Caco-2 (cell line): ENCODE results near the gene GNS. TPM values are rescaled to one million over a fixed set of nuclear protein-coding genes. Genes with fewer than 3 reads are reported as not detected.

Source experiments
- BruUV-seq: library from RNA; stranded (reverse); fragments of 400-500 nt; replicated peaks from 2 replicates; lab custom pipeline; 2021; lab: Mats Ljungman, UMichigan
- CTCF ChIA-PET: fragments of 300-600 bp; sonication (Branson Sonifier 250); formaldehyde crosslinking; loops from one replicate; lab custom pipeline; 2022; ENCODE audit warnings: antibody characterized with exemption; lab: Charles Lee
- POLR2A ChIA-PET: fragments of 300-600 bp; sonication (Branson Sonifier 250); formaldehyde crosslinking; loops from one replicate; lab custom pipeline; 2022; ENCODE audit warnings: antibody characterized with exemption; lab: Charles Lee
- DNase-seq, 2 experiments: peaks; one replicate each; pipeline versions ENCODE4 v3.0.0 to v3.0.0-alpha.2; 2020 to 2022
- H3K27me3 ChIP-seq: replicated peaks from 2 replicates; pipeline ENCODE4 v1.6.0; 2011; ENCODE audit warnings: low read length; ENCODE audit not compliant: control insufficient read depth, insufficient read depth
- H3K36me3 ChIP-seq: 2 replicates; pipeline ENCODE4 v1.5.1; 2011; ENCODE audit warnings: low read length; ENCODE audit not compliant: control insufficient read depth, insufficient read depth
- H3K4me1 ChIP-seq: fragments of 250-450 bp; sonication (Bioruptor Pico); 2 replicates; pipeline ENCODE4 v1.5.1; 2020; ENCODE audit warnings: mild to moderate bottlenecking
- H3K4me3 ChIP-seq: 2 replicates; pipeline ENCODE4 v1.5.1; 2011; ENCODE audit warnings: low read depth, mild to moderate bottlenecking, control low read depth, low read length
- H3K9me3 ChIP-seq: fragments of 250-450 bp; sonication (Bioruptor Pico); 2 replicates; pipeline ENCODE4 v1.5.1; 2020; ENCODE audit warnings: mild to moderate bottlenecking, moderate library complexity
- H3K27ac Mint-ChIP-seq: one replicate; pipeline ENCODE4 v1.8.0; 2022; ENCODE audit warnings: mixed read lengths; ENCODE audit not compliant: unreplicated experiment
- H3K27me3 Mint-ChIP-seq: one replicate; pipeline ENCODE4 v1.8.0; 2022; ENCODE audit warnings: mixed read lengths; ENCODE audit not compliant: insufficient read depth, unreplicated experiment
- H3K36me3 Mint-ChIP-seq: one replicate; pipeline ENCODE4 v1.8.0; 2022; ENCODE audit warnings: mild to moderate bottlenecking, mixed read lengths; ENCODE audit not compliant: insufficient read depth, unreplicated experiment
- H3K4me1 Mint-ChIP-seq: one replicate; pipeline ENCODE4 v1.8.0; 2022; ENCODE audit warnings: low read depth, mixed read lengths; ENCODE audit not compliant: unreplicated experiment
- H3K4me3 Mint-ChIP-seq: one replicate; pipeline ENCODE4 v1.8.0; 2022; ENCODE audit warnings: mild to moderate bottlenecking, moderate library complexity, mixed read lengths; ENCODE audit not compliant: unreplicated experiment
- H3K9me3 Mint-ChIP-seq: one replicate; pipeline ENCODE4 v1.8.0; 2022; ENCODE audit warnings: mixed read lengths; ENCODE audit not compliant: unreplicated experiment
- CTCF ChIP-seq, 2 experiments: fragments of 200-600 bp in 1 of 2; IDR thresholded peaks; 1 replicate in 1 of 2; 2 replicates in 1 of 2; pipeline versions ENCODE4 v1.5.1 to v1.8.0; 2011 to 2022; ENCODE audit warnings: antibody characterized with exemption in 1 of 2, control low read depth in 1 of 2, inconsistent platforms in 1 of 2, low read depth in 1 of 2, low read length in 1 of 2, mild to moderate bottlenecking in 1 of 2, moderate library complexity in 1 of 2; ENCODE audit not compliant: insufficient read depth in 1 of 2, severe bottlenecking in 1 of 2, unreplicated experiment in 1 of 2
- intact Hi-C: fragments of 100-400 bp; cut with micrococcal nuclease; formaldehyde crosslinking; loops from one replicate; pipeline ENCODE4 v1.10.0; 2022; ENCODE audit not compliant: unreplicated experiment
- total RNA-seq: library from RNA; stranded (reverse); gene quantifications from 2 replicates; pipeline ENCODE4 v1.2.3, GENCODE V29; 2022

The GNS gene
- total RNA-seq, 1 experiment from 2014 or later = 75.1 TPM

DNA sequence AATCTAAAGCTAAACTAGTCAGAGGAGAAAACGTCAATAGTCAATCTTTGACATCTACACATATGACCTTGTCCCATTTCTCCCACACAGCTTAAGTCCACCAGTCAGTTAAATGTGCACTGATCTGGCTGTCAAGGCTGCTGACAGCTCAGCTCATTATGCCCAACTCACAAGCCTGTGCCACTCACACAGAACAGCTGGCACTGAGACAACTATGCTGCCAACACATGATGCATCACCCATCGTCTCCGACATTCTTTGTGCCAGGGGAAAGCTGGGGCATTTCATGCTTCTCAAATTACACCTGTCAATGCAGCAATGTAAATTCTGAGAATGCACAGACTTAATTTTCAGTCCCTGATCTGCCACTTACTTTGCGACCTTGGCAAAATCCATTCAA, 25.3 kb downstream of the GNS start:
- no peaks in the 10 kb centered on the region for H3K4me1 ChIP-seq
- no peak overlapping the region for H3K4me3 Mint-ChIP-seq
- ChIA-PET CTCF (no interaction called here), POLR2A (interaction anchor here (0.6 kb wide), 1 partner anchor 1687 kb away, joined by 3 read pairs; no protein-coding TSS in a partner anchor)
- DNase-seq = no peak
- intact Hi-C loops = no loop called here
- no peaks in the 10 kb centered on the region for H3K9me3 ChIP-seq
- no peaks in the 10 kb centered on the region for H3K4me1 Mint-ChIP-seq
- no peak overlapping the region for H3K27ac Mint-ChIP-seq
- no peak overlapping the region for H3K4me3 ChIP-seq
- no peaks in the 10 kb centered on the region for H3K27me3 Mint-ChIP-seq
- H3K36me3 ChIP-seq = peaks cover 2% of the 10 kb centered on the region; the same call in 1 of the 2 replicates
- H3K9me3 Mint-ChIP-seq = no peaks in the 10 kb centered on the region
- peaks cover 33% of the 10 kb centered on the region for H3K36me3 Mint-ChIP-seq
- no TSS peak for BruUV-seq
- no peak for TF ChIP-seq CTCF (IDR thresholded peaks at IDR 0.05; ENCODE audit: insufficient read depth in 1 of 2, low read depth in 1 of 2, low read length in 1 of 2, severe bottlenecking in 1 of 2, unreplicated experiment in 1 of 2)
- H3K27me3 ChIP-seq = no peaks in the 10 kb centered on the region

- Mint-ChIP-seq H3K9me3 (no peaks in the 10 kb centered on the region), H3K27me3 (no peaks in the 10 kb centered on the region), H3K36me3 (peaks cover 24% of the 10 kb centered on the region), H3K4me3 (no peak overlapping the region), H3K27ac (no peak overlapping the region), H3K4me1 (no peaks in the 10 kb centered on the region)
- H3K36me3 ChIP-seq = peaks cover under 1% of the 10 kb centered on the region; the same call in 1 of the 2 replicates
- intact Hi-C loops = no loop called here
- BruUV-seq = no TSS peak
- no peak for TF ChIP-seq CTCF (IDR thresholded peaks at IDR 0.05; ENCODE audit: insufficient read depth in 1 of 2, low read depth in 1 of 2, low read length in 1 of 2, severe bottlenecking in 1 of 2, unreplicated experiment in 1 of 2)
- no peak overlapping the region for H3K4me3 ChIP-seq
- no peaks in the 10 kb centered on the region for H3K4me1 ChIP-seq
- ChIA-PET POLR2A (no interaction called here), CTCF (no interaction called here)
- H3K9me3 ChIP-seq = no peaks in the 10 kb centered on the region
- no peaks in the 10 kb centered on the region for H3K27me3 ChIP-seq
- no peak for DNase-seq
These were observed 27.5 kb downstream of the GNS start for GRCh38 chr12:64731683-64732082.

DNA sequence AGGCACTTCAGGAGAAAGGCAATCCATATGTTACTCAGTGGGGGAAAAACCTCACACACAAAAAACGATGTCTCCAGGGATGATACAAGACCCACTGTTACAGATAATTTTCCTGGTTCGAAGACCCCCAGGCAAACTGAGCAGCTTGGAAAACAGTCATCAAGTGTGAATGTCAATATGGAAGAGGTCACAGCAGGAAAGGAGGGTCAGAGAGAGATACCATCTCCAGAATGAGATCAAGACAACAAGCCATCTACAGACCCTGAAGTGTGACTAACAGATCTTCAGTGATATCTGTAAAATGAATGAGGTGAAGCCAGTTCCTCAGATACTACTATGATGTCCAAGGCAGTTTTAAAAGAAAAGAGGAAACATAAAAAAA, 28.6 kb downstream of the GNS start:
- H3K9me3 Mint-ChIP-seq = no peaks in the 10 kb centered on the region
- H3K4me3 Mint-ChIP-seq = no peak overlapping the region
- ChIA-PET POLR2A (no interaction called here), CTCF (no interaction called here)
- H3K4me3 ChIP-seq = no peak overlapping the region
- no peaks in the 10 kb centered on the region; the same call in 1 of the 2 replicates for H3K36me3 ChIP-seq
- no peaks in the 10 kb centered on the region for H3K27me3 ChIP-seq
- DNase-seq = no peak
- no peak for TF ChIP-seq CTCF (IDR thresholded peaks at IDR 0.05; ENCODE audit: insufficient read depth in 1 of 2, low read depth in 1 of 2, low read length in 1 of 2, severe bottlenecking in 1 of 2, unreplicated experiment in 1 of 2)
- intact Hi-C loops = no loop called here
- H3K36me3 Mint-ChIP-seq = peaks cover 30% of the 10 kb centered on the region
- H3K4me1 ChIP-seq = no peaks in the 10 kb centered on the region
- no peaks in the 10 kb centered on the region for H3K27me3 Mint-ChIP-seq
- no peaks in the 10 kb centered on the region for H3K9me3 ChIP-seq
- H3K27ac Mint-ChIP-seq = no peak overlapping the region
- H3K4me1 Mint-ChIP-seq = no peaks in the 10 kb centered on the region
- no TSS peak for BruUV-seq
